HepG2 (cell line): ENCODE results near the gene PRSS22. TPM values are rescaled to one million over a fixed set of nuclear protein-coding genes. Genes with fewer than 3 reads are reported as not detected.

Source experiments
- ARID5B ChIP-seq: IDR thresholded peaks from 2 replicates; pipeline ENCODE4 v1.4.0; 2020; ENCODE audit warnings: mild to moderate bottlenecking, missing genetic modification reagents
- ATF1 ChIP-seq: IDR thresholded peaks from 2 replicates; pipeline ENCODE4 v1.6.1; 2016; ENCODE audit warnings: mild to moderate bottlenecking, control low read depth
- CEBPB ChIP-seq: IDR thresholded peaks from 2 replicates; pipeline ENCODE4 v1.6.1; 2011; ENCODE audit warnings: low read depth, low read length, improper control_type of control experiment, borderline replicate concordance
- EEA1 ChIP-seq: sonication (generic); formaldehyde crosslinking; IDR thresholded peaks from 2 replicates; pipeline ENCODE4 v1.5.1; 2020; ENCODE audit warnings: mild to moderate bottlenecking, missing genetic modification reagents, borderline replicate concordance
- GRHL1 ChIP-seq: sonication (generic); formaldehyde crosslinking; conservative IDR thresholded peaks from 2 replicates; pipeline ENCODE4 v1.8.0; 2022; ENCODE audit warnings: missing genetic modification reagents
- PBX2 ChIP-seq: IDR thresholded peaks from 2 replicates; pipeline ENCODE4 v1.6.1; 2016; ENCODE audit warnings: control low read depth
- PRDM10 ChIP-seq: sonication (generic); formaldehyde crosslinking; IDR thresholded peaks from 2 replicates; pipeline ENCODE4 v1.4.0; 2020; ENCODE audit warnings: low read depth, missing genetic modification reagents
- ZBTB37 ChIP-seq: sonication (generic); formaldehyde crosslinking; IDR thresholded peaks from 2 replicates; pipeline ENCODE4 v1.4.0; 2020; ENCODE audit warnings: mild to moderate bottlenecking, missing genetic modification reagents
- ZFP91 ChIP-seq: sonication (generic); formaldehyde crosslinking; IDR thresholded peaks from 2 replicates; pipeline ENCODE4 v1.9.0; 2022; ENCODE audit warnings: missing genetic modification reagents, mild to moderate bottlenecking, borderline replicate concordance
- ZNF451 ChIP-seq: sonication (generic); formaldehyde crosslinking; IDR thresholded peaks from 2 replicates; pipeline ENCODE4 v1.5.0; 2020; ENCODE audit warnings: mild to moderate bottlenecking, missing genetic modification reagents
- ZNF572 ChIP-seq: sonication (generic); formaldehyde crosslinking; IDR thresholded peaks from 2 replicates; pipeline ENCODE4 v1.5.1; 2020; ENCODE audit warnings: mild to moderate bottlenecking, missing genetic modification reagents
- polyA plus RNA-seq, 8 experiments: library from polyadenylated mRNA; depleted of rRNA in 3 of 8; stranded (reverse) in 7 of 8; unstranded in 1 of 8; fragments of >200 nt; fragmentation: Illumina TruSeq in 4 of 8; extraction: Trizol in 4 of 8; gene quantifications; 2 replicates each; pipeline versions ENCODE4 v1.2.1 to v1.2.3, GENCODE V29; 2011 to 2016; ENCODE audit warnings: low read depth in 4 of 8, missing spikeins in 1 of 8, mixed read lengths in 1 of 8; ENCODE audit not compliant: insufficient read depth in 1 of 8
- total RNA-seq, 5 experiments: library from RNA; depleted of rRNA; stranded (reverse); fragments of >200 nt; fragmentation: Illumina TruSeq; extraction: Trizol; gene quantifications; 2 replicates each; pipeline ENCODE4 v1.2.3, GENCODE V29; 2016; ENCODE audit warnings: low read depth in 1 of 5

Gene PRSS22
- total and polyA plus RNA-seq, 2 of the 13 experiments (the other 11 are each of a cell fraction or from before 2014, with no cell fraction given), result 0.24 to 0.32 TPM

- TF ChIP-seq PRDM10 (CRISPR knock-in tag) (no peak), CEBPB (no peak), GRHL1 (no peak), ARID5B (CRISPR knock-in tag) (no peak), ZNF572 (no peak), ZNF451 (CRISPR knock-in tag) (peak; percentile 68), ATF1 (CRISPR knock-in tag) (no peak), ZFP91 (CRISPR knock-in tag) (peak; percentile 8), PBX2 (no peak), ZBTB37 (CRISPR knock-in tag) (no peak), EEA1 (CRISPR knock-in tag) (no peak; the same call in 1 of the 2 replicates)
Measured at GRCh38 chr16:2904100-2904921, 46.3 kb upstream of the PRSS22 start (continued).
